GM12892 (cell line): ENCODE results near the gene CCNB1IP1.

Source experiments
- POLR2A ChIP-seq: IDR thresholded peaks from 2 replicates; pipeline ENCODE4 v1.6.1; 2011; ENCODE audit warnings: low read depth, low read length, control low read depth
- TAF1 ChIP-seq: IDR thresholded peaks from 2 replicates; pipeline ENCODE4 v1.6.1; 2011; ENCODE audit warnings: low read depth, mild to moderate bottlenecking, control low read depth, low read length, borderline replicate concordance

DNA sequence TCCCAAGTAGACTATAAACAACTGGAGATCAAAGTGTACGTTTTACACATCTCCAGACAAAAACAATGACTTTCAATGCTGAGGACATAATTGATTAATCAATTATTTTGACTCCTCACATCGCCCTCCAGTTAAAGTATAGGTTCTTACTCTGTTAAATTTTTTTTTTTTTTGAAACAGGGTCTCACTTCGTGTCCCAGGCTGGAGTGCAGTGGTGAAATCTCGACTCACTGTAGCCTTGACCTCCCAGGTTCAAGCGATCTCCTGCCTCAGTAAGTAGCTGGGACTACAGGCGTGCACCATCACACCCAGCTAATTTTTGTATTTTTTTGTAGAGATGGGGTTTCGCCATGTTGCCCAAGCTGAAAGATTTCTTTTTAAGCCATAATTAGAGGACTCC lies 938 bp upstream of the CCNB1IP1 start:
- no peak for TF ChIP-seq POLR2A
- TF ChIP-seq TAF1 = no peak
